Astrocyte (in vitro differentiated cells and primary cell): ENCODE results near the gene SPSB3. TPM values are rescaled to one million over a fixed set of nuclear protein-coding genes. Genes with fewer than 3 reads are reported as not detected.

Source experiments
- DNase-seq: peaks from one replicate; pipeline ENCODE4 v3.0.0-alpha.2; 2010; ENCODE audit warnings: low read depth
- FAIRE-seq: peaks from 2 replicates; lab custom pipeline; 2011; peaks lifted over from hg19 to GRCh38; lab: Jason Lieb, UNC
- H2AFZ ChIP-seq: 2 replicates; pipeline ENCODE4 v1.6.0; 2012; ENCODE audit warnings: low read depth, low read length, inconsistent platforms
- H3K27ac ChIP-seq: 2 replicates; pipeline ENCODE4 v1.5.1; 2011; ENCODE audit warnings: low read depth, low read length, inconsistent platforms
- H3K27me3 ChIP-seq: 2 replicates; pipeline ENCODE4 v1.6.0; 2011; ENCODE audit warnings: low read length, inconsistent platforms; ENCODE audit not compliant: insufficient read depth
- H3K36me3 ChIP-seq: 2 replicates; pipeline ENCODE4 v1.5.1; 2011; ENCODE audit warnings: low read length, inconsistent platforms; ENCODE audit not compliant: insufficient read depth
- H3K4me1 ChIP-seq: 2 replicates; pipeline ENCODE4 v1.5.1; 2011; ENCODE audit warnings: low read length, inconsistent platforms; ENCODE audit not compliant: insufficient read depth
- H3K4me2 ChIP-seq: 2 replicates; pipeline ENCODE4 v1.6.0; 2012; ENCODE audit warnings: low read length, inconsistent platforms
- H3K4me3 ChIP-seq: 2 replicates; pipeline ENCODE4 v1.5.1; 2011; ENCODE audit warnings: low read depth, mild to moderate bottlenecking, low read length, inconsistent platforms; ENCODE audit not compliant: insufficient read depth
- H3K79me2 ChIP-seq: 2 replicates; pipeline ENCODE4 v1.6.0; 2012; ENCODE audit warnings: mild to moderate bottlenecking, low read length, inconsistent platforms; ENCODE audit not compliant: insufficient read depth
- H3K9ac ChIP-seq: 2 replicates; pipeline ENCODE4 v1.6.0; 2012; ENCODE audit warnings: mild to moderate bottlenecking, low read length, inconsistent platforms
- H3K9me3 ChIP-seq: 2 replicates; pipeline ENCODE4 v1.5.1; 2012; ENCODE audit warnings: low read depth, mild to moderate bottlenecking, low read length, inconsistent platforms; ENCODE audit not compliant: insufficient read depth
- H4K20me1 ChIP-seq: 2 replicates; pipeline ENCODE4 v1.6.0; 2012; ENCODE audit warnings: low read length, inconsistent platforms; ENCODE audit not compliant: insufficient read depth
- H3K27ac Mint-ChIP-seq: one replicate; pipeline ENCODE4 v1.8.0; 2021; ENCODE audit warnings: mild to moderate bottlenecking, mixed read lengths; ENCODE audit not compliant: unreplicated experiment
- H3K27me3 Mint-ChIP-seq: one replicate; pipeline ENCODE4 v1.8.0; 2021; ENCODE audit warnings: low read depth, mixed read lengths; ENCODE audit not compliant: unreplicated experiment
- H3K36me3 Mint-ChIP-seq: one replicate; pipeline ENCODE4 v1.8.0; 2021; ENCODE audit warnings: low read depth, mixed read lengths; ENCODE audit not compliant: unreplicated experiment
- H3K4me1 Mint-ChIP-seq: one replicate; pipeline ENCODE4 v1.8.0; 2021; ENCODE audit warnings: low read depth, mixed read lengths; ENCODE audit not compliant: unreplicated experiment
- H3K4me3 Mint-ChIP-seq: one replicate; pipeline ENCODE4 v1.8.0; 2021; ENCODE audit warnings: mild to moderate bottlenecking, moderate library complexity, mixed read lengths; ENCODE audit not compliant: unreplicated experiment
- H3K9me3 Mint-ChIP-seq: one replicate; pipeline ENCODE4 v1.8.0; 2021; ENCODE audit warnings: mild to moderate bottlenecking, mixed read lengths; ENCODE audit not compliant: unreplicated experiment
- CTCF ChIP-seq: IDR thresholded peaks from 2 replicates; pipeline ENCODE4 v1.5.1; 2011; ENCODE audit warnings: low read depth, mild to moderate bottlenecking, inconsistent platforms, low read length, moderate library complexity; ENCODE audit not compliant: insufficient read depth
- EZH2 ChIP-seq: IDR thresholded peaks from 2 replicates; pipeline ENCODE4 v1.6.1; 2012; ENCODE audit warnings: mild to moderate bottlenecking, low read length, inconsistent platforms; ENCODE audit not compliant: insufficient read depth
- total RNA-seq: library from RNA; stranded (reverse); gene quantifications from 2 replicates; pipeline ENCODE4 v1.2.1, GENCODE V29; 2021

SPSB3 gene
- total RNA-seq, 1 donor from 2014 or later, result 23.3 TPM

GRCh38 chr16:1743376-1744337 lies 38.7 kb downstream of the SPSB3 start:
- Histone ChIP-seq H3K27ac (no peak overlapping the region), H2AFZ (no peak overlapping the region)
- DNase-seq, result no peak

GRCh38 chr16:1741553-1742165 lies 40.7 kb downstream of the SPSB3 start:
- Histone ChIP-seq H4K20me1 (peaks cover 54% of the 10 kb centered on the region), H3K27ac (no peak overlapping the region)
- FAIRE-seq, result no peak

More at GRCh38 chr16:1743376-1744337, 38.7 kb downstream of the SPSB3 start:
- Mint-ChIP-seq H3K36me3 (peaks cover 3% of the 10 kb centered on the region), H3K4me3 (no peak overlapping the region), H3K27ac (peak overlapping the region; percentile 34), H3K9me3 (no peaks in the 10 kb centered on the region), H3K4me1 (peaks cover 19% of the 10 kb centered on the region), H3K27me3 (no peaks in the 10 kb centered on the region)
- peaks cover 1% of the 10 kb centered on the region for H3K9me3 ChIP-seq
- no peak overlapping the region for H3K4me2 ChIP-seq
- H3K4me1 ChIP-seq, result peaks cover 30% of the 10 kb centered on the region
- peaks cover 39% of the 10 kb centered on the region for H4K20me1 ChIP-seq
- peaks cover 6% of the 10 kb centered on the region for H3K36me3 ChIP-seq
- no peaks in the 10 kb centered on the region for H3K27me3 ChIP-seq
- FAIRE-seq, result no peak
- TF ChIP-seq CTCF (no peak), EZH2 (no peak)
- no peak overlapping the region for H3K4me3 ChIP-seq
- H3K9ac ChIP-seq, result no peak overlapping the region
- H3K79me2 ChIP-seq, result peaks cover 17% of the 10 kb centered on the region

More at GRCh38 chr16:1741553-1742165, 40.7 kb downstream of the SPSB3 start:
- Histone ChIP-seq H3K4me2 (no peak overlapping the region), H3K27me3 (no peaks in the 10 kb centered on the region), H3K9me3 (peaks cover 11% of the 10 kb centered on the region), H2AFZ (no peak overlapping the region), H3K36me3 (peaks cover 4% of the 10 kb centered on the region), H3K4me3 (no peak overlapping the region), H3K4me1 (peaks cover 22% of the 10 kb centered on the region), H3K79me2 (peaks cover 21% of the 10 kb centered on the region), H3K9ac (no peak overlapping the region)
- Mint-ChIP-seq H3K4me1 (peaks cover 17% of the 10 kb centered on the region), H3K27me3 (no peaks in the 10 kb centered on the region), H3K36me3 (no peaks in the 10 kb centered on the region), H3K9me3 (no peaks in the 10 kb centered on the region), H3K27ac (no peak overlapping the region), H3K4me3 (no peak overlapping the region)
- no peak for DNase-seq
- TF ChIP-seq EZH2 (no peak), CTCF (no peak)
